Gastroesophageal sphincter (tissue), 3 donors: Measurements from ENCODE around the gene PUSL1.

Experiments
- EP300 ChIP-seq: sonication (generic); formaldehyde crosslinking; IDR thresholded peaks from one replicate; pipeline ENCODE4 v1.6.1; 2017; ENCODE audit warnings: antibody characterized with exemption, mild to moderate bottlenecking
- POLR2A ChIP-seq, 2 donors: fragments of 450-650 bp; IDR thresholded peaks; one replicate each; pipeline ENCODE4 v1.6.1; 2017; ENCODE audit warnings: antibody characterized with exemption in 2 of 2, mild to moderate bottlenecking in 2 of 2, moderate library complexity in 1 of 2
- POLR2AphosphoS5 ChIP-seq: sonication (generic); formaldehyde crosslinking; IDR thresholded peaks from one replicate; pipeline ENCODE4 v1.6.1; 2017; ENCODE audit warnings: antibody characterized with exemption
- TF ChIP-seq, protein P1 (sequence below), 4 experiments: fragments of 200-600 bp in 2 of 4; fragments of 450-650 bp in 2 of 4; sonication (generic) in 1 of 4; IDR thresholded peaks; one replicate each; pipeline ENCODE4 v1.5.1; 2017 to 2019; ENCODE audit warnings: antibody characterized with exemption in 4 of 4, mild to moderate bottlenecking in 2 of 4, moderate library complexity in 2 of 4

DNA sequence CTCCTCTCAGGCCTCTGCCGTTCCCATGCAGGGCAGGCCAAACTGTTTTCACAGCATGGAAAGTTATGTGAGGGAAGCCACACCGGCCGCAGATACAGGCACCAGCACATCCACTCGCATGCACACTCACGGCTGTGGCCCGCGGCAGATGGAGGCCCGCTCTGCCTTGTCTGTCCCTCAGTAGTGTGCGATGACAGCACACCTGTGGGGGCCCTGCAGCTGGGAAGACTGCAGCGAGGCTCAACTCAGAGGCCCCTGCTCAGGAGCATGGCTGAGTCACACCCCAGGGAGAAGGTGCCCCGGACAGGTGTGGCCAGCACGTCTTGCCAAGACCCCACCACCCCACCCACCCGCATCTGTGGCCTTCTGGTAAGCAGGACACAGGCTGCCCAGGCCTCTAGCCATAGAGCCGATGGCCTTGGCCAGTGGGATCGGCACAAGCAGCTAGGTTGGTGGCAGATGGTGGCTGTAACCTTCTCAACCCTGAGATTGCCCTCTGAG, 33.4 kb upstream of the PUSL1 start:
- TF ChIP-seq, protein P1, sequence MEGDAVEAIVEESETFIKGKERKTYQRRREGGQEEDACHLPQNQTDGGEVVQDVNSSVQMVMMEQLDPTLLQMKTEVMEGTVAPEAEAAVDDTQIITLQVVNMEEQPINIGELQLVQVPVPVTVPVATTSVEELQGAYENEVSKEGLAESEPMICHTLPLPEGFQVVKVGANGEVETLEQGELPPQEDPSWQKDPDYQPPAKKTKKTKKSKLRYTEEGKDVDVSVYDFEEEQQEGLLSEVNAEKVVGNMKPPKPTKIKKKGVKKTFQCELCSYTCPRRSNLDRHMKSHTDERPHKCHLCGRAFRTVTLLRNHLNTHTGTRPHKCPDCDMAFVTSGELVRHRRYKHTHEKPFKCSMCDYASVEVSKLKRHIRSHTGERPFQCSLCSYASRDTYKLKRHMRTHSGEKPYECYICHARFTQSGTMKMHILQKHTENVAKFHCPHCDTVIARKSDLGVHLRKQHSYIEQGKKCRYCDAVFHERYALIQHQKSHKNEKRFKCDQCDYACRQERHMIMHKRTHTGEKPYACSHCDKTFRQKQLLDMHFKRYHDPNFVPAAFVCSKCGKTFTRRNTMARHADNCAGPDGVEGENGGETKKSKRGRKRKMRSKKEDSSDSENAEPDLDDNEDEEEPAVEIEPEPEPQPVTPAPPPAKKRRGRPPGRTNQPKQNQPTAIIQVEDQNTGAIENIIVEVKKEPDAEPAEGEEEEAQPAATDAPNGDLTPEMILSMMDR (IDR thresholded peaks at IDR 0.05) = no peak
- TF ChIP-seq POLR2A (IDR thresholded peaks at IDR 0.05) (no peak), EP300 (no peak), POLR2AphosphoS5 (no peak)
